HepG2 (cell line): ENCODE data around the gene JTB. TPM values are rescaled to one million over a fixed set of nuclear protein-coding genes. Genes with fewer than 3 reads are reported as not detected.

ENCODE experiments used
- CAMTA2 ChIP-seq: sonication (generic); formaldehyde crosslinking; IDR thresholded peaks from 2 replicates; pipeline ENCODE4 v1.4.0; 2020; ENCODE audit warnings: mild to moderate bottlenecking, missing genetic modification reagents, borderline replicate concordance
- CREM ChIP-seq, 2 experiments: sonication (generic) in 1 of 2; formaldehyde crosslinking in 1 of 2; IDR thresholded peaks; 2 replicates each; pipeline versions ENCODE4 v1.4.0 to v1.6.1; 2016 to 2020; ENCODE audit warnings: antibody characterized with exemption in 1 of 2, mild to moderate bottlenecking in 1 of 2, missing genetic modification reagents in 1 of 2
- EEA1 ChIP-seq: sonication (generic); formaldehyde crosslinking; IDR thresholded peaks from 2 replicates; pipeline ENCODE4 v1.5.1; 2020; ENCODE audit warnings: mild to moderate bottlenecking, missing genetic modification reagents, borderline replicate concordance
- EZH2 ChIP-seq: conservative IDR thresholded peaks from 2 replicates; pipeline ENCODE4 v1.6.1; 2012; ENCODE audit warnings: mild to moderate bottlenecking, low read depth, low read length, moderate library complexity
- GATAD2A ChIP-seq: IDR thresholded peaks from 2 replicates; pipeline ENCODE4 v1.6.1; 2016
- NCOA5 ChIP-seq: sonication (generic); formaldehyde crosslinking; IDR thresholded peaks from 2 replicates; pipeline ENCODE4 v1.4.0; 2020; ENCODE audit warnings: missing genetic modification reagents
- SRF ChIP-seq: IDR thresholded peaks from 2 replicates; pipeline ENCODE4 v1.6.1; 2011; ENCODE audit warnings: mild to moderate bottlenecking, low read depth, low read length, moderate library complexity
- ZFX ChIP-seq: sonication (generic); formaldehyde crosslinking; IDR thresholded peaks from 2 replicates; pipeline ENCODE4 v1.4.0; 2020; ENCODE audit warnings: mild to moderate bottlenecking, low read depth, missing genetic modification reagents, moderate library complexity
- ZNF101 ChIP-seq: sonication (generic); formaldehyde crosslinking; IDR thresholded peaks from 2 replicates; pipeline ENCODE4 v1.4.0; 2020; ENCODE audit warnings: mild to moderate bottlenecking, low read depth, missing genetic modification reagents, borderline replicate concordance
- ZNF138 ChIP-seq: sonication (generic); formaldehyde crosslinking; IDR thresholded peaks from 2 replicates; pipeline ENCODE4 v1.5.0; 2020; ENCODE audit warnings: mild to moderate bottlenecking, low read depth, missing genetic modification reagents
- ZNF30 ChIP-seq: sonication (generic); formaldehyde crosslinking; IDR thresholded peaks from 2 replicates; pipeline ENCODE4 v1.5.0; 2020; ENCODE audit warnings: mild to moderate bottlenecking, missing genetic modification reagents
- ZNF33B ChIP-seq: sonication (generic); formaldehyde crosslinking; IDR thresholded peaks from 2 replicates; pipeline ENCODE4 v1.5.1; 2020; ENCODE audit warnings: mild to moderate bottlenecking, missing genetic modification reagents
- ZNF660 ChIP-seq: sonication (generic); formaldehyde crosslinking; IDR thresholded peaks from 2 replicates; pipeline ENCODE4 v1.5.1; 2020; ENCODE audit warnings: mild to moderate bottlenecking, low read depth, missing genetic modification reagents, borderline replicate concordance
- ZNF724P ChIP-seq: sonication (generic); formaldehyde crosslinking; IDR thresholded peaks from 2 replicates; pipeline ENCODE4 v1.8.0; 2022; ENCODE audit warnings: missing genetic modification reagents, borderline replicate concordance
- polyA plus RNA-seq, 8 experiments: library from polyadenylated mRNA; depleted of rRNA in 3 of 8; stranded (reverse) in 7 of 8; unstranded in 1 of 8; fragments of >200 nt; fragmentation: Illumina TruSeq in 4 of 8; extraction: Trizol in 4 of 8; gene quantifications; 2 replicates each; pipeline versions ENCODE4 v1.2.1 to v1.2.3, GENCODE V29; 2011 to 2016; ENCODE audit warnings: low read depth in 4 of 8, missing spikeins in 1 of 8, mixed read lengths in 1 of 8; ENCODE audit not compliant: insufficient read depth in 1 of 8
- total RNA-seq, 5 experiments: library from RNA; depleted of rRNA; stranded (reverse); fragments of >200 nt; fragmentation: Illumina TruSeq; extraction: Trizol; gene quantifications; 2 replicates each; pipeline ENCODE4 v1.2.3, GENCODE V29; 2016; ENCODE audit warnings: low read depth in 1 of 5
- TF ChIP-seq, protein P1 (sequence below): sonication (generic); formaldehyde crosslinking; IDR thresholded peaks from 2 replicates; pipeline ENCODE4 v1.9.0; 2021; ENCODE audit warnings: missing genetic modification reagents, mild to moderate bottlenecking, borderline replicate concordance
- TF ChIP-seq, protein P2 (sequence below): sonication (generic); formaldehyde crosslinking; conservative IDR thresholded peaks from 2 replicates; pipeline ENCODE4 v1.8.0; 2022; ENCODE audit warnings: low read depth, missing genetic modification reagents
- TF ChIP-seq, protein P3 (sequence below): sonication (generic); formaldehyde crosslinking; IDR thresholded peaks from 2 replicates; pipeline ENCODE4 v1.5.1; 2020; ENCODE audit warnings: mild to moderate bottlenecking, moderate library complexity, missing genetic modification reagents
- TF ChIP-seq, protein P4 (sequence below): sonication (generic); formaldehyde crosslinking; IDR thresholded peaks from 2 replicates; pipeline ENCODE4 v1.4.0; 2020; ENCODE audit warnings: missing genetic modification reagents
- TF ChIP-seq, protein P5 (sequence below): sonication (generic); formaldehyde crosslinking; IDR thresholded peaks from 2 replicates; pipeline ENCODE4 v1.4.0; 2020; ENCODE audit warnings: missing genetic modification reagents

JTB gene
- total and polyA plus RNA-seq, 2 of the 13 experiments (the other 11 are each of a cell fraction or from before 2014, with no cell fraction given): 96.7 to 99.2 TPM

DNA sequence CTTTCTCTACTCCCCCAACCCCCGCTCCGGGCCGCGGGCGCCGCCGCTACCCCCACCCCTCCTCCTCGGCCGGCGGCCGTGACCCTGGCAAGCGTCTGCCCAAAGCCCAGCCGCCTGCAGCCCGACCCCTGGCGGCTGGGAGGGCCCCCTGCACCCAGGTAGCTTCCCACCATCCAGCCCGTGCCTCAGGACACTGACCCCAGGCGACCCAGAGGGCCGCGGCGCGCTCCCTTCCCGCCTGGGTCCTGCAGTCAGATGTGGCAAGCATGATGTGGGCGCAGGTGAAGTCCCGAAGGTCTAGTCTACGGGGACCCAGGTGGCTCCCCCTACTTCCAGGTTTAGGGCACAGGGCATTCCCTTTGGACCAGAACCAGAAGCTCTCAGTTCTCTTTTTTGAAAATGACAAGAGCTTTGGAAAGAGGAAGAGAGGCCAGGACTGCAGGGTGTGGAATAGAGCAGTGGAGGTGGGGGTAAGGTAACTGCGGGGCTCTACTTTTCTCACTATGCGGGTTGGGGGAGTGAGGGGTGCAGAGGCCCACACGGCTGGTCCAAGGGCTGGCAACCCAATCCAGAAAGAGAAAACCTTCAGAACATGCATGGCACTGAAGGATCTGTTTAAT, 30.7 kb downstream of the JTB start, which contains the start of gene DENND4B (continued):
- TF ChIP-seq, protein P1, sequence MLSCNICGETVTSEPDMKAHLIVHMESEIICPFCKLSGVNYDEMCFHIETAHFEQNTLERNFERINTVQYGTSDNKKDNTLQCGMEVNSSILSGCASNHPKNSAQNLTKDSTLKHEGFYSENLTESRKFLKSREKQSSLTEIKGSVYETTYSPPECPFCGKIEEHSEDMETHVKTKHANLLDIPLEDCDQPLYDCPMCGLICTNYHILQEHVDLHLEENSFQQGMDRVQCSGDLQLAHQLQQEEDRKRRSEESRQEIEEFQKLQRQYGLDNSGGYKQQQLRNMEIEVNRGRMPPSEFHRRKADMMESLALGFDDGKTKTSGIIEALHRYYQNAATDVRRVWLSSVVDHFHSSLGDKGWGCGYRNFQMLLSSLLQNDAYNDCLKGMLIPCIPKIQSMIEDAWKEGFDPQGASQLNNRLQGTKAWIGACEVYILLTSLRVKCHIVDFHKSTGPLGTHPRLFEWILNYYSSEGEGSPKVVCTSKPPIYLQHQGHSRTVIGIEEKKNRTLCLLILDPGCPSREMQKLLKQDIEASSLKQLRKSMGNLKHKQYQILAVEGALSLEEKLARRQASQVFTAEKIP (CRISPR knock-in tag): no peak
- TF ChIP-seq EEA1 (CRISPR knock-in tag) (no peak), CREM (IDR thresholded peaks at IDR 0.05) (no peak), CREM (CRISPR knock-in tag; IDR thresholded peaks at IDR 0.05) (no peak), CAMTA2 (CRISPR knock-in tag) (no peak), ZFX (peak; percentile 44; the same call in 1 of the 2 replicates), ZNF101 (CRISPR knock-in tag) (no peak), SRF (peak; percentile 55; the same call in 1 of the 2 replicates), GATAD2A (CRISPR knock-in tag) (no peak; the same call in 1 of the 2 replicates), EZH2 (no peak), ZNF33B (CRISPR knock-in tag) (no peak), ZNF30 (no peak), ZNF660 (CRISPR knock-in tag) (no peak), ZNF724P (CRISPR knock-in tag) (0 out of 2 replicates have a peak, but pooled peaks have one; percentile 68), ZNF138 (CRISPR knock-in tag) (0 out of 2 replicates have a peak, but pooled peaks have one; percentile 72), NCOA5 (CRISPR knock-in tag) (no peak)
- TF ChIP-seq, protein P2, sequence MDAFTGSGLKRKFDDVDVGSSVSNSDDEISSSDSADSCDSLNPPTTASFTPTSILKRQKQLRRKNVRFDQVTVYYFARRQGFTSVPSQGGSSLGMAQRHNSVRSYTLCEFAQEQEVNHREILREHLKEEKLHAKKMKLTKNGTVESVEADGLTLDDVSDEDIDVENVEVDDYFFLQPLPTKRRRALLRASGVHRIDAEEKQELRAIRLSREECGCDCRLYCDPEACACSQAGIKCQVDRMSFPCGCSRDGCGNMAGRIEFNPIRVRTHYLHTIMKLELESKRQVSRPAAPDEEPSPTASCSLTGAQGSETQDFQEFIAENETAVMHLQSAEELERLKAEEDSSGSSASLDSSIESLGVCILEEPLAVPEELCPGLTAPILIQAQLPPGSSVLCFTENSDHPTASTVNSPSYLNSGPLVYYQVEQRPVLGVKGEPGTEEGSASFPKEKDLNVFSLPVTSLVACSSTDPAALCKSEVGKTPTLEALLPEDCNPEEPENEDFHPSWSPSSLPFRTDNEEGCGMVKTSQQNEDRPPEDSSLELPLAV (CRISPR knock-in tag): no peak
- TF ChIP-seq, protein P3, sequence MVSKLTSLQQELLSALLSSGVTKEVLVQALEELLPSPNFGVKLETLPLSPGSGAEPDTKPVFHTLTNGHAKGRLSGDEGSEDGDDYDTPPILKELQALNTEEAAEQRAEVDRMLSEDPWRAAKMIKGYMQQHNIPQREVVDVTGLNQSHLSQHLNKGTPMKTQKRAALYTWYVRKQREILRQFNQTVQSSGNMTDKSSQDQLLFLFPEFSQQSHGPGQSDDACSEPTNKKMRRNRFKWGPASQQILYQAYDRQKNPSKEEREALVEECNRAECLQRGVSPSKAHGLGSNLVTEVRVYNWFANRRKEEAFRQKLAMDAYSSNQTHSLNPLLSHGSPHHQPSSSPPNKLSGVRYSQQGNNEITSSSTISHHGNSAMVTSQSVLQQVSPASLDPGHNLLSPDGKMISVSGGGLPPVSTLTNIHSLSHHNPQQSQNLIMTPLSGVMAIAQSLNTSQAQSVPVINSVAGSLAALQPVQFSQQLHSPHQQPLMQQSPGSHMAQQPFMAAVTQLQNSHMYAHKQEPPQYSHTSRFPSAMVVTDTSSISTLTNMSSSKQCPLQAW (CRISPR knock-in tag): peak; percentile 91
- TF ChIP-seq, protein P4, sequence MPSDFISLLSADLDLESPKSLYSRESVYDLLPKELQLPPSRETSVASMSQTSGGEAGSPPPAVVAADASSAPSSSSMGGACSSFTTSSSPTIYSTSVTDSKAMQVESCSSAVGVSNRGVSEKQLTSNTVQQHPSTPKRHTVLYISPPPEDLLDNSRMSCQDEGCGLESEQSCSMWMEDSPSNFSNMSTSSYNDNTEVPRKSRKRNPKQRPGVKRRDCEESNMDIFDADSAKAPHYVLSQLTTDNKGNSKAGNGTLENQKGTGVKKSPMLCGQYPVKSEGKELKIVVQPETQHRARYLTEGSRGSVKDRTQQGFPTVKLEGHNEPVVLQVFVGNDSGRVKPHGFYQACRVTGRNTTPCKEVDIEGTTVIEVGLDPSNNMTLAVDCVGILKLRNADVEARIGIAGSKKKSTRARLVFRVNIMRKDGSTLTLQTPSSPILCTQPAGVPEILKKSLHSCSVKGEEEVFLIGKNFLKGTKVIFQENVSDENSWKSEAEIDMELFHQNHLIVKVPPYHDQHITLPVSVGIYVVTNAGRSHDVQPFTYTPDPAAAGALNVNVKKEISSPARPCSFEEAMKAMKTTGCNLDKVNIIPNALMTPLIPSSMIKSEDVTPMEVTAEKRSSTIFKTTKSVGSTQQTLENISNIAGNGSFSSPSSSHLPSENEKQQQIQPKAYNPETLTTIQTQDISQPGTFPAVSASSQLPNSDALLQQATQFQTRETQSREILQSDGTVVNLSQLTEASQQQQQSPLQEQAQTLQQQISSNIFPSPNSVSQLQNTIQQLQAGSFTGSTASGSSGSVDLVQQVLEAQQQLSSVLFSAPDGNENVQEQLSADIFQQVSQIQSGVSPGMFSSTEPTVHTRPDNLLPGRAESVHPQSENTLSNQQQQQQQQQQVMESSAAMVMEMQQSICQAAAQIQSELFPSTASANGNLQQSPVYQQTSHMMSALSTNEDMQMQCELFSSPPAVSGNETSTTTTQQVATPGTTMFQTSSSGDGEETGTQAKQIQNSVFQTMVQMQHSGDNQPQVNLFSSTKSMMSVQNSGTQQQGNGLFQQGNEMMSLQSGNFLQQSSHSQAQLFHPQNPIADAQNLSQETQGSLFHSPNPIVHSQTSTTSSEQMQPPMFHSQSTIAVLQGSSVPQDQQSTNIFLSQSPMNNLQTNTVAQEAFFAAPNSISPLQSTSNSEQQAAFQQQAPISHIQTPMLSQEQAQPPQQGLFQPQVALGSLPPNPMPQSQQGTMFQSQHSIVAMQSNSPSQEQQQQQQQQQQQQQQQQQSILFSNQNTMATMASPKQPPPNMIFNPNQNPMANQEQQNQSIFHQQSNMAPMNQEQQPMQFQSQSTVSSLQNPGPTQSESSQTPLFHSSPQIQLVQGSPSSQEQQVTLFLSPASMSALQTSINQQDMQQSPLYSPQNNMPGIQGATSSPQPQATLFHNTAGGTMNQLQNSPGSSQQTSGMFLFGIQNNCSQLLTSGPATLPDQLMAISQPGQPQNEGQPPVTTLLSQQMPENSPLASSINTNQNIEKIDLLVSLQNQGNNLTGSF: no peak
- TF ChIP-seq, protein P5, sequence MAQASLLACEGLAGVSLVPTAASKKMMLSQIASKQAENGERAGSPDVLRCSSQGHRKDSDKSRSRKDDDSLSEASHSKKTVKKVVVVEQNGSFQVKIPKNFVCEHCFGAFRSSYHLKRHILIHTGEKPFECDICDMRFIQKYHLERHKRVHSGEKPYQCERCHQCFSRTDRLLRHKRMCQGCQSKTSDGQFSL: no peak
